ENCODE data around the gene DOLPP1.

The DOLPP1 gene

DNA sequence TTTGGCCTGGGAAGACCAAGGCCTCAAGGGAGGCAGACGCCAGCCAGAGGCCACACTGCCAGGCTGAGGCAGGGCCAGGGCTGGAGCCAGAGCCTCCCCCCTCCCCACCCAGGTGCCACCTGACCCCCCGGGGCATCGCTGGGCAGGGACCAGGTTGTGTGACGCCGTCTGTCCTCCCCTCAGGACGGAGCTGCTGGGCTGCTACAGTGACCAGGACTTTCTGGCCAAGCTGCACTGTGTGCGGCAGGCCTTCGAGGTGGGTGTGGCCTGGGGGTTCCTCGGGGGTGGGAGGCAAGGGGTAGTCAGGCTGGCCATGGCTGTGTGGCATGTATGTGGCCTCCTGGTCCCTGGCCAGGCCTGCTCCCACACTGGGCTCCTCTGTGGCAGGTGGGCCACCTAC is 17.9 kb upstream of the DOLPP1 start:
- in situ Hi-C loops (cut with MboI; ENCODE audit: low sequenced_read_pairs): no loop called here

DNA sequence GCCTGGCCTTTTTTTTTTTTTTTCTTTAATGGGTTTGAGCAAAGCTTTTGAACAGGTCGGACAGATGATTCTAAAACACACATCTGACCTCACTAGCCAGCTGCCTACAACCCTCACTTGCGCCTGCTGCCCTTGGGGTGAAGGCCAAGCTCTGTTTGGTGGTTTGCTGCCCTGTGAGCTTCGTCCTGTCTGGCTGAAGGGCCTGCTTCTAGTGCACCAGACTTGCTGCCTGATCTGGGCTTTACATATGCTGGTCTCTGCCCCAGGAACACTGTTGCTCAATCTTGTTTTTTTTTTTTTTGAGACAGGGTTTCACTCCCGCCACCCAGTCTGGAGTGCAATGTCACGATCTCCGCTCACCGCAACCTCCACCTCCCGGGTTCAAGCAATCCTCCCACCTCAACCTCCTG is 16.4 kb upstream of the DOLPP1 start:
- in situ Hi-C loops (cut with MboI; ENCODE audit: low sequenced_read_pairs): no loop called here

DNA sequence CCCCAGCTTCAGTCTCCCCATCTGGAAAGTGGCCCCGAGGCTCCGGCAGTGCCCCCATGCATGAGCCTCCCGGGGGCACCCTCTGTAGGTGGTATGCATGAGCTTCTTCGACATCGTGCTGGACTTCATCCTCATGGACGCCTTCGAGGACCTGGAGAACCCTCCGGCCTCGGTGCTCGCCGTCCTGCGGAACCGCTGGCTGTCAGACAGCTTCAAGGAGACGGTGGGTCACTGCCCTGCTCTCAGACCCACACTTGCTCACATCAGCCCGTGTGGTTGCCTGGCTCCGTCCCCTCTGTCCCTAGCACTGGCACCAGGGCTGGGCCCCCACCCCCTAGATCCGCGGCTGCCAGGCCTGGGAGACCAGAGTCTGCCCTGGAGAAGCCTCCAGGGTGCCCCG is 12.8 kb upstream of the DOLPP1 start:
- in situ Hi-C loops (cut with MboI; ENCODE audit: low sequenced_read_pairs): no loop called here

DNA sequence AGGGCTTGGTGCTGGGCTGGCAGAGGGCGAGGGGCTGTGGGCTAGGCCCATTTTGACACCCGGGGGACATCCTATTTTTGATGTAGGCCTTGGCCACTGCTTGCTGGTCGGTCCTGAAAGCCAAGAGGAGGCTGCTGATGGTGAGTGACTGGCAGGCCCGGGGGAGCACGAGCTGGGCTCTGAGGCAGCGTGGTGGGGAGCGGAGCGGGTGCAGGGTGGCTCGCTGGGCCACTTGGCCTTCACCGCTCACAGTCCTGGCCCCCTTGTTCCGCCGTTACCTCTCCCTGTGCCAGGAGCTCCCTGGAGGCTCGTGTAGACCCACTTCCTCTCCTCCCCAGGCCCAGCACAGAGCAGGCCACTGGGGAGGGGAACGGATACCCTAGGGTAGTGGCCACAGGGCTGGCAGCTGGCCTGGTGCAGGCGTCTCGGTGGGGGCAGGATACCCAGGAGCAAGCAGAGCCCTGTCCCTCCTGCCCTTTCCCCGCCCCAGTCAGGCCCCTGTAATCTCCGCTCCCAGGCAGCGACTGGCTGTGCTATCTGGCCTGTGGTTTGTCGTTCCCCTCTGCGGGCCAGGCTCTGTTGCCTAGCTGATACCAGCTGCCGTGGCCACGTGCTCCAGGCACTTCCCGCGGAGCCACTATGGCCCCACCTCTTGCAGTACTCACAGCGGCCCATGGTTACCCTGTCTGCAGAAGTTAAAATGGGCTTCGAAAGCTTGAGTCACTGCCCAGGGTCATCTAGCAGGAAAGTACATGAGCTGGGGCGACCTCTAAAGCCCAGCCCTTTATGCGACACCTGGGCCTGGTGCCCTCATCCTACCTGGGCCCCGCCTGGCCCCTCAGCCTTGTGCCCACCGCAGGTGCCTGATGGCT is 11.7 kb upstream of the DOLPP1 start:
- in situ Hi-C loops (cut with MboI; ENCODE audit: low sequenced_read_pairs): no loop called here

DNA sequence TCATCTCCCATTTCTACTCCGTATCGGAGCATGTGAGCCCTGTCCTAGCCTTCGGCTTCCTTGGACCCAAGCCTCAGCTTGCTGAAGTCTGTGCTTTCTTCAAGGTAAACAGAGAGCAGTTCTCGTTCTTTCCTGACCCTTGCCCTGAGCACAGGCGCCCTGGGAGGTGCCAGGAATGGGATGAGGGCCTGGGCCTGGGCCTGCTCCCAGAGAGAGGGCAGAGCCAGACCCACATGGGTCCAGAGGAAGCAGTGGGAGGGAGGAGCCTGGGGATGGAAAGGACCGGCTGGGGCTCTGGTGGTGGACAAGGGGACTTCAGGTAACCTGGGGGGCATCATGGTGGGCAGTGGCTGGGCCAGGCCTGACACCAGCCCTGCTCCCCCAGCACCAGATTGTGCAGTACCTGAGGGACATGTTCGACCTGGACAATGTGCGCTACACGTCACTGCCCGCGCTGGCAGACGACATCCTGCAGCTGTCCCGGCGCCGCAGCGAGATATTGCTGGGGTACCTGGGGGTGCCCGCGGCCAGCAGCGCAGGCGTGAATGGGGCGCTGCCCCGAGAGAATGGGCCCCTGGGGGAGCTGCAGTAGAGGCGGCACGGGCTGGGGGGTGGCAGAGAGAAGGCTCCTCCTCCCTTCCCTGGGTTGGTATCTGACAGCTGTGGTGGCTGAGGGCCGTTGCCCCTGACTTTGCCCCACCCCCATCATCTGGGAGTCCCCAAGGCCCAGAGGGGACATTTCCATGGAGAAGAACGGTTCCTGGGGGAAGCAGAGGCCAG is 10.9 kb upstream of the DOLPP1 start:
- in situ Hi-C loops (cut with MboI; ENCODE audit: low sequenced_read_pairs): no loop called here

DNA sequence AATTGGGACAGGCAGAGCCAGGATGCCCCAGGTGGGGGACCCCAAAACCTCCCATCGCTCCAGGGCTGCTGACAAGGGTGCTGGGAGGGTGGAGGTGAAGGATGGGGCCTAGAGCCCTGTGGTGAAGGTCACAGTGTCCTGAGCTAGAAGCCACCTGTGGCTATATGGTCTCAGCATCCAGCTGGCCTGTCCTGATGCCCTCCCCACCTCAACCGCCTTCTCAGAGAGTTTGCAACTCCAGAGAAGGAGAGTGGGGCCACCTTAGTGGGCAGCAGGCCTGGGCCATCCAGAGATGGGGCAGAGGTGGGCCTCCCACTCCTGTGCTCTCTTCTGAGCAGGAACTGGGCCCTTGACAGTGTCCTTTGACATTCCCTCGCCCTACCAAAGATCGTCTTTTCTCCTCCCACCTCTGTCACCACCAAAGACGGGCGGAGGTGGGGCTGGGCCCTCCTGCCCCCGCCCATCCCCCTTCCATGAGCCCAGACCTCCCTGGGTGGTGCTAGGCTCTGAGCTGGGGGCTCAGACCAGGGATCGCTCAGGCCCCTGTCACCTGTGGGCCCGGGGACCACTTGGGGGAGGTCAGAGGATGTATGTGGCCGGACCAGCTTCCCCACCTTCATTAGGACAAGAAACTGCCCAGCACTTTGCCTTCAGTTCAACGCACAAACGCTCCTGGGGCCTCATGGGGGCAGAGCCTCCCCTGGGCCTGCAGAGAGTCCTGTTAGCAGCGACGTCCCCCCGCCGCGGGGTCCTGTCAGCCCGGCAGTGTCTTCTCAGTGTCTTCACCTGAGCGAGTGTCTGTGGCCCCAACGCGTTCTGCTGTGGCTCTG is 10.0 kb upstream of the DOLPP1 start:
- in situ Hi-C loops (cut with MboI; ENCODE audit: low sequenced_read_pairs): no loop called here

DNA sequence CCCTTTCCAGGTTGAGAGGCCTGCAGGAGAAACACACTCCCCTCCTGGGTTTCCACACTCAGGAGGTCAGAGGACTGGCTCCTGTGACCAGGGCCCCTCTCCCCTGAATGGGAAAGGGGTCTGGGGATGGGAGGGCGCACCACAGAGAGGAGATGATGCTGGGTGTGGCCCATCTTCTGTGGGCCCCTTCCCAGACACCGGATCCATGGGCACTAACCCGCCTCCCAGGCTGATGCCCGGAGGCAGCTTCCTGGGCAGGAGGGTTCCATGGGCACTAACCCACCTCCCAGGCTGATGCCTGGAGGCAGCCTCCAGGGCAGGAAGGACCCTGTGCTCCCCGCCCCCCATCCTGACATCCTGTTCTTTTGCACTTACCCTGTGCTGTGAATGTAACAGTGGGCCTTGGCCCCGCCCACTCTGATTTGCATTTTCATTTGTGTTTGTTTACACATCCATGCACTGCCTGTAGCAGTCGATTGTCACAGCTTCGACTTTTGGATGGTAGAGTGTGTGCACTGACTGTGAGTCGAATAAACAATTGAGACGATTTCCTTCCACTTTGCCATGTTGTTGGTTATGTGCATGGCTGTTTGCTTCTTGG is 9.3 kb upstream of the DOLPP1 start:
- in situ Hi-C loops (cut with MboI; ENCODE audit: low sequenced_read_pairs): no loop called here

DNA sequence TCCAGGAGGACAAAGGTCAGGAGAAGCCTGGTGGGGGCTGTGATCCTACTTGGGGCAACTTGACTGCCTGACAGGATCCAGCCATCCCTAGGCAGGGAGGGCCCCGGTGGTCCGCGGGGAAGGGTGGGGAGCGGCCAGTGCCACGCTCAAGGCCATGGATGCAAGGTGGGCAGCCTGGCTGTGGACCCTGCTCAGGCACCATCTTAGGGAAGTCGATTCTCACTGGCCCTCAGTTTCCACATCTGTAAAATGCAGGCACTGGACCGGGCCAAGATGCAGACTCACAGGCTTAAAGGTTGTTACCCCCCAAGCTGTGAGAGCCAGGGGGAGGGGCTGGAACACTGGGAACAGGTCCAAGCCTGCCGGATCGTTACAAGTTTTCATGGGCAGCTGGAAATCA is 8.7 kb upstream of the DOLPP1 start:
- in situ Hi-C loops (cut with MboI; ENCODE audit: low sequenced_read_pairs): no loop called here

DNA sequence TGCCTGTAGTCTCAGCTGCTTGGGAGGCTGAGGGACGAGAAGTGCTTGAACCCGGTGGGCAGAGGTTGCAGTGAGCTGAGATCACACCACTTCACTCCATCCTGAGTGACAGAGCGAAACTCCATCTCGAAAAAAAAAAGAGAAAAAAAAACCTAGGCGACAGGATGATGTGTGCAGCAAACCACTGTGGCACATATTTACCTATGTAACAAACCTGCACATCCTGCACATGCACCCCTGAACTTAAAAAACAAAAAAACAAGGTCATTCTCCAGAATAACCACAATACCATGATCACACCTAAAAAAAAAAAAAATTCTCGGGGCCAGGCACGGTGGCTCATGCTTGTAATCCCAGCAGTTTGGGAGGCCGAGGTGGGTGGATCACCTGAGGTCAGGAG is 7.5 kb upstream of the DOLPP1 start:
- in situ Hi-C loops (cut with MboI; ENCODE audit: low sequenced_read_pairs): no loop called here

DNA sequence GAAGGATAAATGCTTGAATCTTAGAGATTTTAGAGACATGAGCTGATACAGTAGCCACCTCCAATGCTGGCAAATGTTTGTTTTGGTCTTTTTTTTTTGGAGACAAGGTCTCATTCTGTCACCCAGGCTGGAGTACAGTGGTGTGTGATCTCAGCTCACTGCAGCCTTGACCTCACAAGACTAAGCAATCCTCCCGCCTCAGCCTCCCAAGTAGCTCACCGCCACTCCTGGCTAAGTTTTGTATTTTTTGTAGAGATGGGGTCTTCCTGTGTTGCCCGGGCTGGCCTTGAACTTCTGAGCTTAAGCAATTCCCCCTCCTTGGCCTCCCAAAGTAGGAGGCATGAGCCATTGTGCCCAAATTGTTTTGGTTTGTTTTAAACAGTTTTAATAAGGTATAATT is 6.8 kb upstream of the DOLPP1 start:
- in situ Hi-C loops (cut with MboI; ENCODE audit: low sequenced_read_pairs): no loop called here

DNA sequence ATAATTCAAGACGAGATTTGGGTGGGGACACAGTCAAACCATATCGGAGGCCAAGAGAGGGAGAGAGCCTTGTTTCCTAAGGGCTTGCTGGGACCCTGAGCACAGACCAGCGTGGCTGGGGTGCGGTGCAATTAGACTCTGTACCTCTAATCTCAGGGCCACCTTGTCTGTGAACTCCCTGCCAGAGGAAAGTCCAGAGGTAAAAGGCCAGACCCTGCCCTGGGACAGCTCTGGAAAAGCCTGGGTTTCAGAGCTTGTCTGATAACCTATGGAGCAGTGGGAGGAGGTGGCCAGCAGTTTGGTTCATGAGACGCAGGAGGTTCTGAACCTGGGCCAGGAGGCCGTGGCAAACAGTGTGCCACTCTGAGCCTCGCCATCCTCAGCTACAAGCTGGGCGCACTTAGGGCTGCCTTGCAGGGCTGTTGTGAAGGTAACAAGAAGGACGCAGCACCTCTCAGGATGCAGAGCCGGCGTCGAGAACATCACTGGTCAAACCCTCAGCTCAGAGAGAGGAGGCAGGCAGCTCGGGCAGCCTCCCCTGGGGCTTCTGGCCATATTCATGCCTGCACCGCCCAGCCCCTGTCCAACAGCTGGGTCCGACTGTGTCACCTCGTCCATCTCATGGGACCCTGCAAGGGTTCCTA is 4.8 kb upstream of the DOLPP1 start:
- in situ Hi-C loops (cut with MboI; ENCODE audit: low sequenced_read_pairs): no loop called here

DNA sequence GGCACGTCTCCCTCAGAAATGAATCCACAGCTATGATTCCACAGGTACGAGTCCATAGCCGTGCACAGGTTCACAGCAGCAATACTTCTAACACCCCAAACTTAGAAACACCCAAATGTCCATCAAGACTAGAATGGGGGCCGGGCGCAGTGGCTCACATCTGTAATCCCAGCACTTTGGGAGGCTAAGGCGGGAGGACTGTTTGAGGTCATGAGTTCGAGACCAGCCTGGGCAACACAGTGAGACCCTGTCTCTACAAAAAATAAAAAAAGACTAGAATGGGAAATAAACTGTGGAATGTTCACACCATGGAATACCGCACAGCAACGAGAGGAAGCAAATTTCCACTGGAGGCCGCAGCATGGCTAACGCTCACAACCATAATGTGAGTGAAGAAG is 4.3 kb upstream of the DOLPP1 start:
- in situ Hi-C loops (cut with MboI; ENCODE audit: low sequenced_read_pairs): no loop called here

DNA sequence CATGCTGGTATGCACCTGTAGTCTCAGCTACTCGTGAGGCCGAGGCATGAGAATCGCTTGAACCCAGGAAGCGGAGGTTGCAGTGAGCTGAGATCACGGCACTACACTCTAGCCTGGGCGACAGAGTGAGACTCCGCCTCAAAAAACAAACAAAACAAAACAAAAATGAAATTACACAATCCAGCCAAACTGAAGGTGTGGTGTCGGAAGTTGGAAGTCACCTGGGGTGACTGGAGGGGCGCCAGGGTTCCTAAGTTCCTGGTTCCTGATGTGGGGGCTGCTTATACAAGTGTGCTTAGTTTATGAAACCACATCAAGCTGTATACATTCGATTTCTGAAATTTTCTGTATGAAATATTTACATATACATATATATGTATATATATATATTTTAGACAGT is 3.7 kb upstream of the DOLPP1 start:
- in situ Hi-C loops (cut with MboI; ENCODE audit: low sequenced_read_pairs): no loop called here

DNA sequence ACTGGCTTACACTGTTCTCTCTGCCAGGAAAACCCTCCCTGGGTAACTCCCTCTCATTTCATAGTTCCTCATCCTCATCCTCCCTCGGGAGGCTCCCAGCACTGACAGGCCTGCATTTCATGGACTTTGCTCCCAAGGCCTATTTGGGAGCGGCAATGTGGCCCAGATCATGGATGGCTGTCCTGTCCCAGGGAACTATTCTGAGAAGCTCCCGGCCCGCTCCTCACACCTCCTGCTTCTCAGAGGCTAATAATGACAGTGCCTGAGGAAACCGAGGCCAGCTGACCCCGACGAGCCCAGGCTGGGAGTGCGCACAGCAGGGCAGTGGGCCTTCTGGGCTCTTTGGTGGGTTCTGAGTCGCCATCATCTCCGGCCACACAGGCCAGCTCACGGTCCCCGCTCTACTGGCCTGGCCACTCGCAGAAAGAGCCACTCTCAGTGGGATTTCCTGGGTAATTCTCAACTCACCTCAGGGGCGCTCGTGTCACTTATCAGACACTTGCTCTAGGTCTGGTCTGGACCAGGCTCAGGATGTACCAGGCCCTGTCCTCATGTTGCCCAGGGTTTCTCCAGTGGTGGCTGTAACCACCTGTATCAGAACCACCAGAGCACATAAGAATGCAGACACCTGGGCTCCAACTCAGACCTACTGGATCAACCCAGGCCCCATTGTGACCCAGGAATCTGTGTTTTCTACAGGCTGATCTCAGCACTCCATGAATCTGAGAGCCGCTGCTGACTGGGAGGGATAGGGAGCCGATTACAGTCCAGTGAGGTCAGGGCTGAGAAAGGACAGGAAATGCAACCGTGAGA is 2.0 kb upstream of the DOLPP1 start:
- in situ Hi-C loops (cut with MboI; ENCODE audit: low sequenced_read_pairs): no loop called here

DNA sequence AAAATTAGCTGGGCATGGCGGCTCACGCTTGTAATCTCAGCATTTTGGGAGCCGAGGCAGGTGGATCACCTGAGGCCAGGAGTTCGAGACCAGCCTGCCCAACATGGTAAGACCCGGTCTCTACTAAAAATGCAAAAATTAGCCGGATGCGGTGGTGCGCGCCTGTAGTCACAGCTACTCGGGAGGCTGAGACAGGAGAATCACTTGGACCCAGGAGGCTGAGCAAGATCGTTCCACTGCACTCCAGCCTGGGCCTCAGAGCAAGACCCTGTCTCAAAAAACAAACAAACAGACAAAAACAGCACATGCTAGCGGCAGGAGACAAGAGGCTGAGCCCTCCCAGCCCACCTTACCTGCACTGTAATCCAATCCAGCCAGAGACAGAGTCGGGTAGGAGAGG is 1.1 kb upstream of the DOLPP1 start:
- in situ Hi-C loops (cut with MboI; ENCODE audit: low sequenced_read_pairs): no loop called here

DNA sequence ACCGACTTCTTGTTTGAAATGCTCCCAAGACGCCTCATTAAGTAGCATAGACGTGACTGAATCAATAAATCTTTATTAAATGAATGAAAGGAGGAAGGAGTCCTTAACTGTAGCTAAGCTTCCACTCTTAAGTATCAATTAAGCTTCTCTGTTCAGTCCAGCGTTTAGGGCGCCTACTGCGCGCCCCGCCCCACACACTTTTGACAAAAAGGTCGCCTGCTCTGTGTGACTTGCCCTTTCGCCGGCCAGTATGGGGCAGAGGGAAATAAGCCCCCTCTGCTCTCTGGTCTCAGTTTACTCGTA is 662 bp upstream of the DOLPP1 start:
- in situ Hi-C loops (cut with MboI; ENCODE audit: low sequenced_read_pairs): no loop called here

DNA sequence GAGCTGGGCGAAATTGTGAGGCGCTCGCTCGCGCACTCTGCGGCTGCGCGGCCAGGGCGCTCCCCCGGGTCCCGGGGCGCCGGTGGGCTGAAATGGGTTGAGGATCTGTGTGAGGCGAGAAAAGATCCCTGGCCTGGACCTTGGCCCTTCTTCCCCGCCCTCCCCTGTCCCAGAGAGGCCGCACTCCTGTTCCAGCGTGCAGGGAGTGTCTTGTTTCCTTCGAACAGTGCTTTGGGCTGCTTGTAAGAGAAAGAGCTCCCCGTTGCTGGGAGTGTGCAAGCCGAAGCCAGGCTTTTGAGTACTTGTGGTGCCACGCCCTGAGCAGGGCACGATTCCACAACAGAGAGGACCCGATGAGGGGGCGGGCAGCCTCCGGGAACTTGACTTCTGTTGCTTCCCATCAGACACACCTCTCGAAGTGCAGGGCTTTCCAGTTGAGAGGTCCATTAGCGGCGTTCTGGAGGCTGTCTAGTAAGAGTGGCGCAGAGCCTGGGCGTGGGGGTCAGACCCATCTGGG is 535 bp downstream of the DOLPP1 start:
- in situ Hi-C loops (cut with MboI; ENCODE audit: low sequenced_read_pairs): no loop called here

DNA sequence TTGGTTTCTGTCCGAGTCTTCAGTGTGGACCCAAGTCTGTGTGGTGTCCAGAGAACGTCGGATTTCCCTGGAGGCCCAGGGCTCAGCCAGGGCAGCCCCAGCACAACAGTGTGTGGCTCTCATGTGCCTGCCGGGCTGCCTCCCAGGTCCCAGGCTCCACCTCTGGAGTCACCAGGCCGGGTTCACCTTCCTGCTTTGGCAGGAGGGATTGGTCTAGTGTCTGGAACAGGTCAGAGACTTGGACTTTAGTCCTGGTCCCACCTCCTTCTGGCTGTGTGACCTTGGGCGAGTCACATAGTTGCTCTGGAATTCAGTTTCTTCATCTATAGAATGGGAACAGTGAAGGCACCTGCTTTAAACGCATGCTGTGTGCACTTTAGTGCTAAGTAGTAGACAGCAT is 3.2 kb downstream of the DOLPP1 start:
- in situ Hi-C loops (cut with MboI; ENCODE audit: low sequenced_read_pairs): no loop called here

DNA sequence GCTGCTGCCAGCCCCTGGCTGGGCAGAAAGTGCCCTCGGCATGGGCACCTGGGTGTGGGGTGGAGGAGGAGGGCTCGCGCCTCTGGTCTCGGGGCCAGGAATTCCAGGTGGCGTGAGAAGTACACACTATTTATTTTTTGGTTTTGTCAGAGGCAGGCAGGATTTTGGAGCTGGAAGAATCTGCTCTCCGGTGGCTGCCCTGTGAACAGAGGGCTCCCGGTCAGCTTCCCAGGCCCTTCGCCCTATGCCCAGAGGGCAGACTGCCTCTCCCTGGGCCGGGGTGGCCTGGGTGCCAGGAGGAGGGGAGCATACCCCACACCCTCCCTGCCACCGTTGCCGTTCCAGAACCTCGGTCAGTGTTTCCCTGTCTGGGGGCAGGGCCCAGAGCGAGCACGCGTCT is 8.3 kb downstream of the DOLPP1 start:
- in situ Hi-C loops (cut with MboI; ENCODE audit: low sequenced_read_pairs): no loop called here
